H9 (cell line): ENCODE data around the gene NXPH3. TPM values are rescaled to one million over a fixed set of nuclear protein-coding genes. Genes with fewer than 3 reads are reported as not detected.

ENCODE experiments used
- DNase-seq: peaks from one replicate; pipeline ENCODE4 v3.0.0-alpha.2; 2017
- H2AFZ ChIP-seq: one replicate; pipeline ENCODE4 v1.6.1; 2013; ENCODE audit warnings: mild to moderate bottlenecking, low read length, control low read depth, moderate library complexity
- H2AK5ac ChIP-seq: 2 replicates; pipeline ENCODE4 v1.6.1; 2013; ENCODE audit warnings: low read length, control low read depth, mixed read lengths; ENCODE audit not compliant: insufficient read length
- H2BK120ac ChIP-seq: one replicate; pipeline ENCODE4 v1.6.1; 2013; ENCODE audit warnings: low read depth, mild to moderate bottlenecking, low read length, control low read depth, inconsistent platforms; ENCODE audit not compliant: poor library complexity, severe bottlenecking
- H2BK12ac ChIP-seq: 2 replicates; pipeline ENCODE4 v1.6.1; 2013; ENCODE audit warnings: low read length, control low read depth, mixed read lengths, low read depth; ENCODE audit not compliant: insufficient read length
- H2BK15ac ChIP-seq: 2 replicates; pipeline ENCODE4 v1.6.1; 2013; ENCODE audit warnings: low read depth, low read length, control low read depth
- H2BK20ac ChIP-seq: one replicate; pipeline ENCODE4 v1.6.1; 2013; ENCODE audit warnings: low read depth, mild to moderate bottlenecking, low read length, control low read depth, inconsistent platforms; ENCODE audit not compliant: poor library complexity, severe bottlenecking
- H2BK5ac ChIP-seq: 2 replicates; pipeline ENCODE4 v1.6.1; 2013; ENCODE audit warnings: low read length, control low read depth, mixed read lengths; ENCODE audit not compliant: insufficient read length
- H3K14ac ChIP-seq: 2 replicates; pipeline ENCODE4 v1.6.1; 2013; ENCODE audit warnings: low read length, control low read depth; ENCODE audit not compliant: insufficient read depth
- H3K18ac ChIP-seq: 2 replicates; pipeline ENCODE4 v1.6.1; 2013; ENCODE audit warnings: low read depth, mild to moderate bottlenecking, mixed read lengths, low read length, control low read depth; ENCODE audit not compliant: insufficient read length
- H3K23ac ChIP-seq: 2 replicates; pipeline ENCODE4 v1.6.1; 2013; ENCODE audit warnings: low read length, control low read depth, mixed read lengths, low read depth; ENCODE audit not compliant: insufficient read length
- H3K23me2 ChIP-seq: 2 replicates; pipeline ENCODE4 v1.6.1; 2013; ENCODE audit warnings: low read depth, mild to moderate bottlenecking, mixed read lengths, low read length, control low read depth; ENCODE audit not compliant: insufficient read length, poor library complexity, severe bottlenecking
- H3K27ac ChIP-seq: 2 replicates; pipeline ENCODE4 v1.5.1; 2013; ENCODE audit warnings: low read length, control low read depth, mixed read lengths, low read depth; ENCODE audit not compliant: insufficient read length
- H3K27me3 ChIP-seq: 2 replicates; pipeline ENCODE4 v1.6.1; 2013; ENCODE audit warnings: low read length, control low read depth, inconsistent platforms; ENCODE audit not compliant: insufficient read depth
- H3K4ac ChIP-seq: 2 replicates; pipeline ENCODE4 v1.6.1; 2013; ENCODE audit warnings: low read depth, mild to moderate bottlenecking, control low read depth, inconsistent platforms, low read length, moderate library complexity
- H3K4me1 ChIP-seq: 2 replicates; pipeline ENCODE4 v1.6.1; 2013; ENCODE audit warnings: low read length, control low read depth, inconsistent platforms; ENCODE audit not compliant: insufficient read depth
- H3K4me2 ChIP-seq: 2 replicates; pipeline ENCODE4 v1.6.1; 2013; ENCODE audit warnings: low read length, control low read depth, mixed read lengths; ENCODE audit not compliant: insufficient read length, insufficient read depth
- H3K56ac ChIP-seq: 2 replicates; pipeline ENCODE4 v1.6.1; 2013; ENCODE audit warnings: low read depth, mild to moderate bottlenecking, mixed read lengths, low read length, control low read depth; ENCODE audit not compliant: insufficient read length
- H3K79me1 ChIP-seq: 2 replicates; pipeline ENCODE4 v1.6.1; 2013; ENCODE audit warnings: low read depth, mild to moderate bottlenecking, moderate library complexity, low read length, control low read depth, inconsistent platforms; ENCODE audit not compliant: insufficient read depth, poor library complexity, severe bottlenecking
- H3K79me2 ChIP-seq: 2 replicates; pipeline ENCODE4 v1.6.1; 2013; ENCODE audit warnings: low read length, control low read depth, inconsistent platforms; ENCODE audit not compliant: insufficient read depth
- H3K9ac ChIP-seq: 2 replicates; pipeline ENCODE4 v1.6.1; 2013; ENCODE audit warnings: low read length, control low read depth, mixed read lengths; ENCODE audit not compliant: insufficient read length; ENCODE audit errors: extremely low read depth
- H3K9me3 ChIP-seq: one replicate; pipeline ENCODE4 v1.6.1; 2013; ENCODE audit warnings: low read depth, low read length, inconsistent platforms; ENCODE audit not compliant: control insufficient read depth
- H3T11ph ChIP-seq: one replicate; pipeline ENCODE4 v1.6.1; 2013; ENCODE audit warnings: mild to moderate bottlenecking, low read length, control low read depth, inconsistent platforms
- H4K20me1 ChIP-seq: one replicate; pipeline ENCODE4 v1.6.1; 2013; ENCODE audit not compliant: control insufficient read depth, insufficient read length, insufficient read depth
- H4K5ac ChIP-seq: 2 replicates; pipeline ENCODE4 v1.6.1; 2013; ENCODE audit warnings: low read depth, mild to moderate bottlenecking, mixed read lengths, low read length, control low read depth; ENCODE audit not compliant: insufficient read length
- H4K8ac ChIP-seq: replicated peaks from 2 replicates; pipeline ENCODE4 v1.6.1; 2013; ENCODE audit warnings: low read length, control low read depth, mixed read lengths, low read depth; ENCODE audit not compliant: insufficient read length
- H4K91ac ChIP-seq: 2 replicates; pipeline ENCODE4 v1.6.1; 2013; ENCODE audit warnings: low read depth, mild to moderate bottlenecking, moderate library complexity, mixed read lengths, low read length, control low read depth; ENCODE audit not compliant: insufficient read length
- H3K27ac Mint-ChIP-seq, 3 experiments: 2 replicates in 2 of 3; 3 replicates in 1 of 3; pipeline ENCODE4 v1.8.0; 2020 to 2021; ENCODE audit warnings: mixed read lengths in 3 of 3, mild to moderate bottlenecking in 1 of 3, moderate library complexity in 1 of 3
- H3K27me3 Mint-ChIP-seq: 2 replicates; pipeline ENCODE4 v1.8.0; 2021; ENCODE audit warnings: low read depth, mild to moderate bottlenecking, moderate library complexity, mixed read lengths
- H3K36me3 Mint-ChIP-seq, 3 experiments: 2 replicates in 2 of 3; 3 replicates in 1 of 3; pipeline ENCODE4 v1.8.0; 2020 to 2021; ENCODE audit warnings: low read depth in 3 of 3, mixed read lengths in 3 of 3; ENCODE audit not compliant: insufficient read depth in 1 of 3
- H3K4me1 Mint-ChIP-seq, 2 experiments: 2 replicates each; pipeline ENCODE4 v1.8.0; 2020; ENCODE audit warnings: mixed read lengths in 2 of 2
- H3K4me3 Mint-ChIP-seq, 2 experiments: 2 replicates in 1 of 2; 3 replicates in 1 of 2; pipeline ENCODE4 v1.8.0; 2020 to 2021; ENCODE audit warnings: mild to moderate bottlenecking in 2 of 2, mixed read lengths in 2 of 2, moderate library complexity in 1 of 2
- H3K9me3 Mint-ChIP-seq, 2 experiments: 2 replicates in 1 of 2; 3 replicates in 1 of 2; pipeline ENCODE4 v1.8.0; 2020; ENCODE audit warnings: mild to moderate bottlenecking in 2 of 2, mixed read lengths in 2 of 2, moderate library complexity in 1 of 2
- total RNA-seq: library from RNA; stranded (reverse); gene quantifications from 2 replicates; pipeline ENCODE4 v1.2.1, GENCODE V29; 2021
- TF ChIP-seq, protein P1 (sequence below): fragments of 200-600 bp; sonication (generic); conservative IDR thresholded peaks from 3 replicates; pipeline ENCODE4 v1.8.0; 2021; ENCODE audit warnings: antibody characterized with exemption, mild to moderate bottlenecking

The NXPH3 gene
- total RNA-seq, 1 experiment from 2014 or later, result 1.3 TPM

DNA sequence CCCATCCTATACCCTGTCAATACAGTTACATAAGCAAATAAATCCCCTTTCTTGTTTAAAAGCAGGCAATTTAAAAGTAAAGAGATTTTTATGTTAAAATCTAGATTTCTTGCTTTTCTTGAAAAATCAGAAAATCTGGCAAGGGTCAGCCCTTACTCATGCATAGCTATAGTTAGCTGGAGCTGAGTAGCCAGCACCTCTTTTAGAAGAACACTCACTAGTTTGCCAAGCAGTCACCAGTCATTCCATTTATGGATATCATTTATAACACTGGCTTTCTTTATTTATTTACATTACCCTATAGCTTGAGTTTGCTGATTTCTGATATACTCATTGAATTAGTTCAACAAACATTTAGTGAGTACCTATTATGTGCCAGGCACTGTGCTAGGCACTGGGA is 45.7 kb downstream of the NXPH3 start:
- Histone ChIP-seq H3K23me2 (no peaks in the 10 kb centered on the region), H3K4ac (no peak overlapping the region), H3K56ac (no peak overlapping the region), H3K79me1 (no peaks in the 10 kb centered on the region), H2BK20ac (no peak overlapping the region), H3K27ac (no peak overlapping the region), H2BK12ac (no peak overlapping the region), H4K20me1 (no peaks in the 10 kb centered on the region), H4K8ac (no peak overlapping the region), H3K23ac (no peak overlapping the region), H4K91ac (no peak overlapping the region), H3K4me2 (no peak overlapping the region), H3K79me2 (no peaks in the 10 kb centered on the region), H2BK120ac (no peak overlapping the region), H3K27me3 (no peaks in the 10 kb centered on the region), H4K5ac (no peak overlapping the region), H2AK5ac (no peak overlapping the region), H2BK15ac (no peak overlapping the region), H3T11ph (no peak overlapping the region), H3K18ac (no peak overlapping the region), H2AFZ (no peak overlapping the region), H2BK5ac (no peak overlapping the region), H3K4me1 (no peaks in the 10 kb centered on the region; the same call in 1 of the 2 replicates), H3K14ac (no peak overlapping the region), H3K9me3 (no peaks in the 10 kb centered on the region), H3K9ac (no peak overlapping the region)
- peaks cover 11 to 44% (median 41%) of the 10 kb centered on the region in 3 experiments; a peak in 6 of 7 replicates for H3K36me3 Mint-ChIP-seq
- no peaks in the 10 kb centered on the region for H3K9me3 Mint-ChIP-seq
- H3K4me3 Mint-ChIP-seq, result no peak overlapping the region
- TF ChIP-seq, protein P1, sequence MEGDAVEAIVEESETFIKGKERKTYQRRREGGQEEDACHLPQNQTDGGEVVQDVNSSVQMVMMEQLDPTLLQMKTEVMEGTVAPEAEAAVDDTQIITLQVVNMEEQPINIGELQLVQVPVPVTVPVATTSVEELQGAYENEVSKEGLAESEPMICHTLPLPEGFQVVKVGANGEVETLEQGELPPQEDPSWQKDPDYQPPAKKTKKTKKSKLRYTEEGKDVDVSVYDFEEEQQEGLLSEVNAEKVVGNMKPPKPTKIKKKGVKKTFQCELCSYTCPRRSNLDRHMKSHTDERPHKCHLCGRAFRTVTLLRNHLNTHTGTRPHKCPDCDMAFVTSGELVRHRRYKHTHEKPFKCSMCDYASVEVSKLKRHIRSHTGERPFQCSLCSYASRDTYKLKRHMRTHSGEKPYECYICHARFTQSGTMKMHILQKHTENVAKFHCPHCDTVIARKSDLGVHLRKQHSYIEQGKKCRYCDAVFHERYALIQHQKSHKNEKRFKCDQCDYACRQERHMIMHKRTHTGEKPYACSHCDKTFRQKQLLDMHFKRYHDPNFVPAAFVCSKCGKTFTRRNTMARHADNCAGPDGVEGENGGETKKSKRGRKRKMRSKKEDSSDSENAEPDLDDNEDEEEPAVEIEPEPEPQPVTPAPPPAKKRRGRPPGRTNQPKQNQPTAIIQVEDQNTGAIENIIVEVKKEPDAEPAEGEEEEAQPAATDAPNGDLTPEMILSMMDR, result no peak
- no peak overlapping the region for H3K27ac Mint-ChIP-seq
- no peak for DNase-seq
- no peaks in the 10 kb centered on the region; a peak in 1 of 4 replicates for H3K4me1 Mint-ChIP-seq
- no peaks in the 10 kb centered on the region for H3K27me3 Mint-ChIP-seq
